LHCN-M2 (cell line): ENCODE measurements around the gene FOXF1. TPM values are rescaled to one million over a fixed set of nuclear protein-coding genes. Genes with fewer than 3 reads are reported as not detected.

ENCODE experiments used
- DNase-seq: peaks from one replicate; pipeline ENCODE4 v3.0.0-alpha.2; 2012; ENCODE audit warnings: low read depth
- total RNA-seq: library from RNA; depleted of rRNA; stranded (reverse); fragments of >200 nt; gene quantifications from 2 replicates; pipeline ENCODE4 v1.2.3, GENCODE V29; 2014

The FOXF1 gene
- total RNA-seq, 1 experiment from 2014 or later, result not detected

- DNase-seq, result no peak
These were observed 5.8 kb upstream of the FOXF1 start for GRCh38 chr16:86504315-86505184.

GRCh38 chr16:86505185-86505898 is 5.0 kb upstream of the FOXF1 start:
- DNase-seq, result no peak

- no peak for DNase-seq
These were observed 4.1 kb upstream of the FOXF1 start for GRCh38 chr16:86505899-86506864.

GRCh38 chr16:86507173-86508027 is 2.9 kb upstream of the FOXF1 start:
- no peak for DNase-seq

GRCh38 chr16:86508028-86508946 is 2.0 kb upstream of the FOXF1 start:
- no peak for DNase-seq

GRCh38 chr16:86508947-86509758 is 1.2 kb upstream of the FOXF1 start:
- peak; percentile 22 for DNase-seq

GRCh38 chr16:86509759-86510464 is 415 bp upstream of the FOXF1 start:
- DNase-seq, result no peak

- no peak for DNase-seq
These were observed 1.2 kb downstream of the FOXF1 start for GRCh38 chr16:86511317-86512161.

GRCh38 chr16:86512301-86512859 is 2.1 kb downstream of the FOXF1 start:
- DNase-seq, result no peak

- no peak for DNase-seq
These were observed 2.6 kb downstream of the FOXF1 start for GRCh38 chr16:86512860-86513470.

- DNase-seq, result no peak
These were observed 3.3 kb downstream of the FOXF1 start for GRCh38 chr16:86513471-86514277.

GRCh38 chr16:86514481-86515376 is 4.4 kb downstream of the FOXF1 start:
- DNase-seq, result no peak

- DNase-seq, result no peak
These were observed 5.1 kb downstream of the FOXF1 start for GRCh38 chr16:86515413-86515776.
